Measurements from ENCODE around the gene ERVFRD-1. TPM values are rescaled to one million over a fixed set of nuclear protein-coding genes. Genes with fewer than 3 reads are reported as not detected.

ERVFRD-1 gene
- total RNA-seq: not detected

GRCh38 chr6:11110921-11111768 is at the start of gene ERVFRD-1:
Gene ERVFRD-1 (minus strand): TSS chr6:11111725. CDS start chr6:11105310, 6,415 bp downstream.
- H3K4me1 Mint-ChIP-seq: peaks cover 21% of the 10 kb centered on the region
- H3K27ac Mint-ChIP-seq: no peak within 1 kb of the TSS
- no peak for DNase-seq
- H3K27me3 Mint-ChIP-seq: no peaks in the 10 kb centered on the region
- peak within 1 kb of the TSS; percentile 33 for H3K4me3 Mint-ChIP-seq
- no peaks in the 10 kb centered on the region for H3K36me3 Mint-ChIP-seq (ENCODE audit: low read depth)
- no peaks in the 10 kb centered on the region for H3K9me3 Mint-ChIP-seq
- POLR2A ChIA-PET: no interaction called here
- CTCF ChIA-PET: interaction anchor here (0.8 to 1.3 kb wide), 2 partner anchors 18 to 121 kb away, joined by 3 read pairs; partner anchors contain the start of gene NEDD9

DNA sequence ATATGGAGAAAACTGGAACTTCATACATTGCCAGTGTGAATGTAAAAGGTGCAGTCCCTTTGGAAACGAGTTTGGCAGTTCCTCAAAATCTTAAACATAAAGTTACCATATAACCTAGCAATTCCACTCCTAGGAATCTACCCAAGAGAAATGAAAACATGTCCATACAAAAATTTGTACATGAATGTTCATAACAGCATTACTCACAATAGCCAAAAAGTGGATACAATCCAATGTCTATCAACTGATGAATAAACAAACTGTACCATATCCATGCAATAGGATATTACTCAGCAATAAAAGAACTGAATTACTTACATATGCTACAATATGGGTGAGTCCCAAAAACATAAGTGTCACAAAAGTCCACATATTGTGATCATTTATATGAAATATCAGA is 48.7 kb upstream of the ERVFRD-1 start:
- peaks cover 18% of the 10 kb centered on the region for H3K4me1 Mint-ChIP-seq
- H3K36me3 Mint-ChIP-seq (ENCODE audit: low read depth): no peaks in the 10 kb centered on the region
- no peak for DNase-seq
- H3K27ac Mint-ChIP-seq: no peak overlapping the region
- H3K9me3 Mint-ChIP-seq: no peaks in the 10 kb centered on the region
- H3K27me3 Mint-ChIP-seq: peaks cover 6% of the 10 kb centered on the region
- ChIA-PET CTCF (no interaction called here), POLR2A (no interaction called here)
- H3K4me3 Mint-ChIP-seq: no peak overlapping the region

- POLR2A ChIA-PET: no interaction called here
Observed at GRCh38 chr6:11155589-11155988, 44.1 kb upstream of the ERVFRD-1 start.

GRCh38 chr6:11153447-11153846 is 41.9 kb upstream of the ERVFRD-1 start:
- Mint-ChIP-seq H3K9me3 (no peaks in the 10 kb centered on the region), H3K27ac (no peak overlapping the region), H3K4me3 (peak overlapping the region; percentile 56)

More at GRCh38 chr6:11155589-11155988, 44.1 kb upstream of the ERVFRD-1 start:
- no peak for DNase-seq
- H3K4me3 Mint-ChIP-seq: no peak overlapping the region
- CTCF ChIA-PET: interaction anchor here (0.6 to 1.2 kb wide), 2 partner anchors 11 to 14 kb away, joined by 3 to 4 read pairs; no protein-coding TSS in a partner anchor
- H3K36me3 Mint-ChIP-seq (ENCODE audit: low read depth): no peaks in the 10 kb centered on the region
- no peaks in the 10 kb centered on the region for H3K9me3 Mint-ChIP-seq
- peaks cover 14% of the 10 kb centered on the region for H3K27me3 Mint-ChIP-seq
- H3K4me1 Mint-ChIP-seq: peaks cover 10% of the 10 kb centered on the region
- H3K27ac Mint-ChIP-seq: no peak overlapping the region

GRCh38 chr6:11152581-11152980 is 41.1 kb upstream of the ERVFRD-1 start:
- H3K27ac Mint-ChIP-seq: no peak overlapping the region
- no peak for DNase-seq
- POLR2A ChIA-PET: no interaction called here
- CTCF ChIA-PET: interaction anchor here (1.4 to 2.3 kb wide), 2 partner anchors 19 to 343 kb away, joined by 5 to 13 read pairs; no protein-coding TSS in a partner anchor
- no peaks in the 10 kb centered on the region for H3K36me3 Mint-ChIP-seq (ENCODE audit: low read depth)
- peaks cover 10% of the 10 kb centered on the region for H3K4me1 Mint-ChIP-seq
- peaks cover 14% of the 10 kb centered on the region for H3K27me3 Mint-ChIP-seq
- no peak overlapping the region for H3K4me3 Mint-ChIP-seq
- H3K9me3 Mint-ChIP-seq: no peaks in the 10 kb centered on the region

More at GRCh38 chr6:11153447-11153846, 41.9 kb upstream of the ERVFRD-1 start:
- CTCF ChIA-PET: no interaction called here
- H3K4me1 Mint-ChIP-seq: peaks cover 10% of the 10 kb centered on the region
- no peak for DNase-seq
- H3K36me3 Mint-ChIP-seq (ENCODE audit: low read depth): no peaks in the 10 kb centered on the region
- peaks cover 14% of the 10 kb centered on the region for H3K27me3 Mint-ChIP-seq
- POLR2A ChIA-PET: no interaction called here

DNA sequence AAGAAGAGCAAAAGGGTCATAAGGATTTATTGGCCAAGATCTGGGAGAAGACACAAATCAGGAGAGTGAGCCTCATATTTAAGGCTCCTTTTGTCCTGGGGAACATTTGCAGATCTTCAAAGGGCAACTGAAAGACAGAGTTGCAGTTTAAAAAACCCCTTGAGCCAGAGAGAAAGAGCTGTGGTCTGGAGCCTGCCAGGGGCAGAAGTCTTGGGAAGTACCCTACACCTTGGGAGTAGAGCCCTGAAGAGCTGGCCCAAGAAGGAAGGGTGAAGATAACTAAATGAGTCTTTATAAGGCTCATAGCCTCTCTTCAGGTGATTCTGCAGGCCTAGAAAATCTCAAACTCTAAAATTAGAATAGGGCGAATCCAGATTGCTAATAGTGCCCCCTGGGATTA is 40.0 kb upstream of the ERVFRD-1 start:
- POLR2A ChIA-PET: no interaction called here
- H3K36me3 Mint-ChIP-seq (ENCODE audit: low read depth): no peaks in the 10 kb centered on the region

GRCh38 chr6:11149551-11149950 is 38.0 kb upstream of the ERVFRD-1 start:
- Mint-ChIP-seq H3K27me3 (peaks cover 5% of the 10 kb centered on the region), H3K4me3 (no peak overlapping the region), H3K36me3 (ENCODE audit: low read depth) (no peaks in the 10 kb centered on the region), H3K4me1 (peaks cover 8% of the 10 kb centered on the region), H3K27ac (no peak overlapping the region), H3K9me3 (no peaks in the 10 kb centered on the region)
- POLR2A ChIA-PET: no interaction called here
- CTCF ChIA-PET: interaction anchor here (1.2 to 1.8 kb wide), 2 partner anchors 22 to 347 kb away, joined by 4 to 10 read pairs; no protein-coding TSS in a partner anchor
- no peak for DNase-seq

More for the DNA sequence above, 40.0 kb upstream of the ERVFRD-1 start:
- Mint-ChIP-seq H3K4me3 (no peak overlapping the region), H3K27me3 (peaks cover 13% of the 10 kb centered on the region), H3K9me3 (no peaks in the 10 kb centered on the region), H3K4me1 (peaks cover 10% of the 10 kb centered on the region), H3K27ac (no peak overlapping the region)
- no peak for DNase-seq
- CTCF ChIA-PET: interaction anchor here (1.4 to 2.3 kb wide), 2 partner anchors 20 to 344 kb away, joined by 5 to 13 read pairs; no protein-coding TSS in a partner anchor

GRCh38 chr6:11146117-11146826 is 34.7 kb upstream of the ERVFRD-1 start:
- Mint-ChIP-seq H3K27ac (no peak overlapping the region), H3K9me3 (no peaks in the 10 kb centered on the region), H3K4me3 (no peak overlapping the region), H3K4me1 (peaks cover 4% of the 10 kb centered on the region), H3K27me3 (no peaks in the 10 kb centered on the region), H3K36me3 (ENCODE audit: low read depth) (no peaks in the 10 kb centered on the region)
- no peak for DNase-seq
- POLR2A ChIA-PET: no interaction called here
- CTCF ChIA-PET: interaction anchor here (0.7 to 4.0 kb wide), 3 partner anchors 10 to 350 kb away, joined by 5 to 85 read pairs (median 7); no protein-coding TSS in a partner anchor

DNA sequence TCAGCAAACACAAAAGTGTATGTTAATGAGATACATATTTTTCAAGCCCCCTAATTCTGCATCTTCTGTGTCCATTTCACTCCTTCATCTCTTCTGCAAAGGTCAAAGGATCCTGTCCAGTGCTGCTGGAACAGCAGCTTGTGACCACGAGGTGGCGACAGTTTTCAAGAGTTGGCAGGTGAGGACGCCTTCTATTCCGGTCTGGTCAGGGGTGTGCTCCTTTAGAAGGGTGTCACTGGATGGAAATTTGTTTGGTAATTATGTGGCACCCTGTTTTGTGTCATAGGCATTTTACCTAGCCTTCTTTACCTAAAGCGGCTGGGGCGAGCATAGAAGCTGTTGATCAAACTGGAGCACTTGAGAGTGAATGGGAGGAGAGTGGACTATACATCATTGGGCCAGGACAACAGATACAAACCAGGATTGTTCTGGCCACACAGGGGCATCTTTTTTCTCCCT is 32.9 kb upstream of the ERVFRD-1 start:
- Mint-ChIP-seq H3K9me3 (no peaks in the 10 kb centered on the region), H3K36me3 (ENCODE audit: low read depth) (no peaks in the 10 kb centered on the region), H3K27me3 (no peaks in the 10 kb centered on the region), H3K4me3 (no peak overlapping the region), H3K27ac (no peak overlapping the region), H3K4me1 (peaks cover 4% of the 10 kb centered on the region)
- CTCF ChIA-PET: interaction anchor here (0.6 to 4.0 kb wide), 16 partner anchors 8 to 431 kb away, joined by 3 to 85 read pairs (median 3); partner anchors contain the start of gene NEDD9
- peak; percentile 79 for DNase-seq
- POLR2A ChIA-PET: interaction anchor here (1.2 to 1.4 kb wide), 3 partner anchors 114 to 352 kb away, joined by 3 read pairs; no protein-coding TSS in a partner anchor

DNA sequence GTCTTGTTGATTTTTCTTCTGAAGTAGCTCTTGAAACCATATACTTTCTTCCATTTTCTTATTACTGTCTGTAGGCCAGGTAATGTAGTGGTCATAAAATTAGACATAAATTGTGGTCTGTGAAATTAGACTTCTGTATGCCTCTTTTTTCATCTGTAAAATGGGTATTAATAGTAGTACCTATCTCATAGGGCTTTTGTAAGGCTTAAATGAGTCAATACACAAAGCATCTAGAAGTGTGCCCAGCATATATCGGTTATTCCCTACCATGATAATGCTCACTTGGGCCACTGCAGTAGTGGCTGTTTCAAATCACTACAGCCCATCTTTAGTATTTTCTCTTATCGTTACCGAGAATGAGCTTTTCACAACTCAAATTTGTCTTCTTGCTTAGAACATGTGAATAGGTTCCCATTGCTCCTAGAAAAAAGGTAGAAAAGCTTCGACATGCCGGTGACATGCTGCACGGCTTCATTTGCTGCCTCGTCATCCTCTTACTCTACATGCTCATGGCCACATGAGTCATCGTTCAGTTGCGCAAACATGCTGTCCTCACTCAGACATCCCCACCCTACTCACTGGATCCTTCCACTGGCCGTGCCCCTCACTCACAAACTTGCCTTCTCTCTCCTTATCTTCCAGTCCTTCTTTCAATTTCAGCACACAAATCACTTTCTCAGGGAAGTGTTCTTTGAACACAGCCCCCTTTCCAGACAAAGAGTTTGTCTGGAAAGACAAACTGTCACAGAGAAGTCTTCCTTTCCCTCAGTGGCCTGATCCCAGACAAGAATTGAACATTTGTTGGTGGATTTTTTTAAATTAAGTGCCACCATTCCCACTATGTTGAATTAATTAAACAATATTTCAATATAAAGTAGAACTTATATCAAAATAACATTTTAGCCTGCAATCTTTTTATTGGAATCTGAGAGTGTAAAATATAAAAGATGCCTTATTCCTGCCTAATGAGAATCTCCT is 32.2 kb upstream of the ERVFRD-1 start:
- H3K9me3 Mint-ChIP-seq: no peaks in the 10 kb centered on the region
- H3K36me3 Mint-ChIP-seq (ENCODE audit: low read depth): no peaks in the 10 kb centered on the region
- peaks cover 7% of the 10 kb centered on the region for H3K4me1 Mint-ChIP-seq
- no peaks in the 10 kb centered on the region for H3K27me3 Mint-ChIP-seq
- no peak for DNase-seq
- no peak overlapping the region for H3K4me3 Mint-ChIP-seq
- POLR2A ChIA-PET: interaction anchor here (0.7 to 1.4 kb wide), 4 partner anchors 115 to 353 kb away, joined by 3 read pairs; no protein-coding TSS in a partner anchor
- CTCF ChIA-PET: interaction anchor here (0.6 to 4.0 kb wide), 15 partner anchors 8 to 432 kb away, joined by 3 to 85 read pairs (median 3); partner anchors contain the start of gene NEDD9
- H3K27ac Mint-ChIP-seq: no peak overlapping the region

DNA sequence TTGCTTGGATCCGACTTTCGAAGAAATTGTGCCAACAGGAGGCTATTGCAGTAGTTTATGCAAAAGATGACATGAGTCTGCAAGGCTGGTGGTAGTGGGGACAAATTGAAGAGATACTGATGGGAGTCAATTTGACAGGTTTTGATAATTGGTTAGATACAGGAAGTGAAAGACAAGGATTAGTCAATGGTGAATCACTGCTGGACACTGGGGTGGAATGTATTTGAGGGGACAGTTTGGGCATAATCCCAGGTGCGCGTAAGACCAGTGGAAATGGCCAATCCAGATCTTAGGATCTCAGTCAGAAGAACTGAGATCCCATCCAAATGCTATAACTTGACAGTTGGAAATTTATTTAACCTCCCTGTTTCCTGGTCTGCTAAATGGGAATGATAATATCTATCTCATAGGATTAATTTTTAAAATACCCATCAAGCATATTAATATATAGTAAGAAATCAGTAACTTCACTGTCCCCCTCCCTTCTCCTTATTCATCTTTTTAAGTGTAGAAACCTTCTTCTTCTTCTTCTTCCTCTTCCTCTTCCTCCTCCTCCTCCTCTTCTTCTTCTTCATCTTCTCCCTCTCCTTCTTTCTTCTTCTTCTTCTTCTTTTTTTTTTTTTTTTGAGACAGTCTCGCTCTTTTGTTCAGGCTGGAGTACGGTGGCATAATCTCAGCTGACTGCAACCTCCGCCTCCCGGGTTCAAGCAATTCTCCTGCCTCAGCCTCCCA is 30.9 kb upstream of the ERVFRD-1 start:
- ChIA-PET POLR2A (no interaction called here), CTCF (interaction anchor here (2.1 to 4.0 kb wide), 3 partner anchors 73 to 354 kb away, joined by 6 to 85 read pairs (median 10); no protein-coding TSS in a partner anchor)
- Mint-ChIP-seq H3K4me1 (peaks cover 7% of the 10 kb centered on the region), H3K4me3 (no peak overlapping the region), H3K27me3 (no peaks in the 10 kb centered on the region), H3K9me3 (no peaks in the 10 kb centered on the region), H3K27ac (no peak overlapping the region), H3K36me3 (ENCODE audit: low read depth) (no peaks in the 10 kb centered on the region)
- DNase-seq: no peak
